ENCODE data around the gene CYP17A1.

The CYP17A1 gene

DNA sequence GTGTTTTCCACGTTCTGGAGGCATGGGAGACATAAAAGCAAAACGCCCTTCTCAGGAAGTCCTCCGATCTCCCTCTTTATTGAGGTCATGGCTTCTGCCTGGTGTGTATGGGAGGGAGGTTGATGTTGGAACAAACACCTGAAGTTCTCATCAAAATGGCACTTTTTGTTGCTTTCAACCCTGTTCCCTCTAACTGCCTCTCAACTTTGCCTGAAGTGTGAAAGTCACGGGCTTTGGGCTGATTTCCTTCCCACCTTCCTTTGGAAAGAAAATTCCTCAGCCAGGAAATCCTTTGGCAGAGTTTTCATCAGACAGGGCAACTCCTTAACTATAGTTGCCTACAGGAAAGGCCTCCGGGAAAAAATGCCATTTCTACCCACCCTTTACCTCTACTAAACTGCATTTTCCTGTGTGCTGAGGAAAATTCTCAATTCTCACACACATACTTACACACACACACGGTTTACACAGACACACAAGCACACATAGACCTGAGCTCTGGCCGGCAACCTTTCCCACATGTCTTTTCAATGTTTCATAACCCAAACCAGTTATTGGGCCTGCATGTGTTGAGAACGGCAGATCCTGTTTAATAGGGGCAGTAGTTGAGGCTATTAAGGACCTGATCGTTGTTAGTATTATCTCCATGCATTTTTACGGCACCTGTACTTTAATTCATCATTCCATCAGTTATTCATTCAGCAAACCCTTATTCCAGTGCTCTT lies 36.4 kb downstream of the CYP17A1 start:
- Histone ChIP-seq H3K4me3 (ENCODE audit: severe bottlenecking) (no peak overlapping the region), H3K9me3 (ENCODE audit: severe bottlenecking) (no peaks in the 10 kb centered on the region), H3K4me1 (ENCODE audit: insufficient read depth, poor library complexity, severe bottlenecking) (no peaks in the 10 kb centered on the region), H3K27me3 (ENCODE audit: insufficient read depth, poor library complexity, severe bottlenecking) (no peaks in the 10 kb centered on the region), H3K36me3 (ENCODE audit: low read depth) (peaks cover 15% of the 10 kb centered on the region; the same call in 1 of the 2 replicates), H3K27ac (ENCODE audit: poor library complexity, severe bottlenecking) (no peak overlapping the region)
- DNase-seq (ENCODE audit: low spot score) (no peak), ATAC-seq (ENCODE audit: low read depth) (no peak)
- no peak for TF ChIP-seq CTCF (IDR thresholded peaks at IDR 0.05; ENCODE audit: poor library complexity, severe bottlenecking)

DNA sequence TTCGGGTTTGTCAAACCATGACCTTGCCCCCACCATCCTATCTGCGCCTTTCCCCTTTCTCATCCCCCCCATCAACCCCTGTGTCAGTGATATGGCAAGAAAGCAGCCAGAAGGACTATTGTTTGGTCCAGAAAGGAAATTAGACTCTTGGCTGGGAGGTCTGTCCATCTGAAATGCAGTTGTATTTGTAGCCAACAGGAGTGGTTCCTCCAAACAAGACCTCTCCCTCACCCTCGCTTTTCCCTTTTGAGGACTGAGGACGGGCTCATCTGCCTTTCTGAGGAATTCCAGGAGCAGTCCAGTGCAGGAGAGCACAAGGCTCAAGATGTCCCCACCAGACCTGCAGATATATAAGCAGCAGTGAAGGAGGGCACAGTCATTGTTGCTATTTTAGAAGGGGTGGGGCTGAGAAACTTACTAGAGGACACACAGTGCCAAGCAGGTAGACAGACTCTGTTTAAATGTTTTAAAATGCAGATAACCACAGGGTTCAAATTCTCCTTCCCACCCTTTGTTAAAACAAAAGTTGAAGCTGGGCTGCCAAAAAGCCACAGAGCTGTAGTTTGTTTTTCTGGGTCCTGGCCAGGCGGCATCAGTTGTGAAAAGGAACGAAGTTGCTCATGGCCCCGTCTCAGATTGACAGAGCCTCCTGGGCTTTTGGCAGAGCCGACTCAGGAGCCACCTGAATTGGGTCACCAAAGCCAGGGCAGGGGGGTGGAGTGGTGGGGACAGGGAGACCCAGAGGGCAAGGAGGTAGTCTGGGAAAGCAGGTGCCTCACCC lies 37.3 kb downstream of the CYP17A1 start:
- DNase-seq (ENCODE audit: low spot score) (no peak), ATAC-seq (ENCODE audit: low read depth) (no peak)
- TF ChIP-seq CTCF (IDR thresholded peaks at IDR 0.05; ENCODE audit: poor library complexity, severe bottlenecking), result no peak

GRCh38 chr10:102796407-102797176 lies 40.6 kb downstream of the CYP17A1 start:
- no peaks in the 10 kb centered on the region for H3K36me3 ChIP-seq (ENCODE audit: low read depth)
- no peaks in the 10 kb centered on the region for H3K27me3 ChIP-seq (ENCODE audit: insufficient read depth, poor library complexity, severe bottlenecking)
- DNase-seq (ENCODE audit: low spot score) (no peak), ATAC-seq (ENCODE audit: low read depth) (no peak)
- no peak overlapping the region for H3K27ac ChIP-seq (ENCODE audit: poor library complexity, severe bottlenecking)
- H3K9me3 ChIP-seq (ENCODE audit: severe bottlenecking), result no peaks in the 10 kb centered on the region
- no peaks in the 10 kb centered on the region for H3K4me1 ChIP-seq (ENCODE audit: insufficient read depth, poor library complexity, severe bottlenecking)
- no peak for TF ChIP-seq CTCF (IDR thresholded peaks at IDR 0.05; ENCODE audit: poor library complexity, severe bottlenecking)
- no peak overlapping the region for H3K4me3 ChIP-seq (ENCODE audit: severe bottlenecking)

More for the DNA sequence above, 37.3 kb downstream of the CYP17A1 start:
- H3K4me1 ChIP-seq (ENCODE audit: insufficient read depth, poor library complexity, severe bottlenecking), result no peaks in the 10 kb centered on the region
- H3K27me3 ChIP-seq (ENCODE audit: insufficient read depth, poor library complexity, severe bottlenecking), result no peaks in the 10 kb centered on the region
- no peak overlapping the region for H3K4me3 ChIP-seq (ENCODE audit: severe bottlenecking)
- no peak overlapping the region for H3K27ac ChIP-seq (ENCODE audit: poor library complexity, severe bottlenecking)
- no peaks in the 10 kb centered on the region for H3K9me3 ChIP-seq (ENCODE audit: severe bottlenecking)
- H3K36me3 ChIP-seq (ENCODE audit: low read depth), result peaks cover 14% of the 10 kb centered on the region; the same call in 1 of the 2 replicates

DNA sequence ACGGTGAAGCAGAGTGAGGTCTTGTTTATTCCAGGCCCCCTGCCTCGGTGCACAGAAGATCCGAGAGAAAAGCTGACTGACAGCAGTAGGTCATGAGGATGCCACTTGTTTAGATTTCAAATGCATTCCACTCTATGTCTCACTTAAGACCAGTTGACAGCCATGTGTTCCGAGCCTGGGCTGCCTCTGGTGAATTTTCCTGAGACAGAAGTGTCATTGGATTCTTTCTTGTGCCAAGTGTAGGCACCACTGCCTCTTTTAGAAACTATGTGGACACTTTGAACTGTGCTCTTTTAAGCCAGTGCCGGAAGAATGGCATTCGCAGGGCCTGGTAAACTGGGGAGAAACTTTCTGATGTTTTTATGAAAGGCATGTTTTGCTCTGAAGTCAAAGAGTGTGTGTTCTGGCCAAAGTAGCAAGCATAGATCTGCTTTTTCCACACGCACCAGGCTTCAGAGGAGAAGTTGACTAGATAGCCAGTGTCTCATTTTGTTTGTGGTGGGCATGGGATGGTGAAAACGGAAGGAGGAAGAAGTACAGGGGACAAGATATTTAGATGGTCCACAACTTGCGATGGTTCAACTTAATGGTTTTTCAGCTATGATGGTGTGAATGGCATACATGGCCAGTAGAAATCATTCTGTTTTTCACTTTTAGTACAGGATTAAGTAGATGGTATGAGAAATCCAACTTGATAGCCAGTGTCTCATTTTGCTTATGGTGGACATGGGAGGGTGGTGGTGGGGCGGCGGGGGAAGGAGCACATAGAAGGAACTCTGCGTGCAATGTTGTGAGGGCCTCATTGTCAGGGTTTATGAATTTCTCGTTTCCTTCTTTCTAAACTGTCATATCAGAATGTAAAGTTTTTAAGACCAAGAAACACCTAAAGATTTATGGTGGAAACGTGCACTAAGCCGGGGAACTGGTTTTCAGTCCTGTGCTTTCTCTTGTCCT lies 41.5 kb downstream of the CYP17A1 start:
- TF ChIP-seq CTCF (IDR thresholded peaks at IDR 0.05; ENCODE audit: poor library complexity, severe bottlenecking), result no peak
- Histone ChIP-seq H3K4me1 (ENCODE audit: insufficient read depth, poor library complexity, severe bottlenecking) (no peaks in the 10 kb centered on the region), H3K9me3 (ENCODE audit: severe bottlenecking) (no peaks in the 10 kb centered on the region), H3K27me3 (ENCODE audit: insufficient read depth, poor library complexity, severe bottlenecking) (no peaks in the 10 kb centered on the region), H3K27ac (ENCODE audit: poor library complexity, severe bottlenecking) (no peak overlapping the region), H3K36me3 (ENCODE audit: low read depth) (no peaks in the 10 kb centered on the region), H3K4me3 (ENCODE audit: severe bottlenecking) (no peak overlapping the region)
- DNase-seq (ENCODE audit: low spot score), result no peak
- ATAC-seq (ENCODE audit: low read depth), result no peak
